Left lobe of liver (tissue), 2 donors: ENCODE results near the gene TLE5. TPM values are rescaled to one million over a fixed set of nuclear protein-coding genes. Genes with fewer than 3 reads are reported as not detected.

Source experiments
- ATAC-seq: fragments of 200-7000 bp; cut with Tn5 transposase; one replicate; pipeline ENCODE4 v1.9.1; 2020; ENCODE audit warnings: mild to moderate bottlenecking, moderate library complexity
- DNase-seq: peaks from one replicate; pipeline ENCODE4 v3.0.0-alpha.2; 2020; ENCODE audit warnings: low spot score
- total RNA-seq: library from RNA; stranded (reverse); gene quantifications from one replicate; pipeline ENCODE4 v1.2.1, GENCODE V29; 2021
- donor health status: DM: no; HTN: no; CAD: no; lungs with moderate emphysema.
- donor health status: DM: no; HTN: yes; CAD: no.

The TLE5 gene
- total RNA-seq, 1 donor from 2014 or later = 153 TPM

- no peak for ATAC-seq
- DNase-seq = no peak
These were observed 57.8 kb downstream of the TLE5 start for GRCh38 chr19:3004522-3004921.

GRCh38 chr19:3003046-3003445 lies 59.2 kb downstream of the TLE5 start:
- ATAC-seq = no peak

More at GRCh38 chr19:3003046-3003445, 59.2 kb downstream of the TLE5 start:
- no peak for DNase-seq

Other genes with a start within 250 kb of the TLE5 start
- gene ZNF554, start 242.6 kb downstream of the TLE5 start, total RNA-seq = 2.8 TPM
- 2.0 TPM for gene ZNF555, start 221.0 kb downstream of the TLE5 start, total RNA-seq
- not detected for gene ZNF556, start 195.2 kb downstream of the TLE5 start, total RNA-seq
- gene ZNF57, start 161.6 kb downstream of the TLE5 start, total RNA-seq = 1.2 TPM
- 1.4 TPM for gene ZNF77, start 117.5 kb downstream of the TLE5 start, total RNA-seq
- 3.6 TPM for gene TLE6, start 84.9 kb downstream of the TLE5 start, total RNA-seq
- 12.8 TPM for gene TLE2, start 33.2 kb downstream of the TLE5 start, total RNA-seq
- 22.8 TPM for gene GNA11, start 31.9 kb upstream of the TLE5 start, total RNA-seq
- gene GNA15, start 73.5 kb upstream of the TLE5 start, total RNA-seq = 1.0 TPM
- 0.70 TPM for gene S1PR4, start 116.3 kb upstream of the TLE5 start, total RNA-seq
- 40.7 TPM for gene NCLN, start 123.4 kb upstream of the TLE5 start, total RNA-seq
- 0.18 TPM for gene CELF5, start 162.2 kb upstream of the TLE5 start, total RNA-seq